TTC549 (cell line): ENCODE data around the gene NDUFS6.
"Not testable (repeated sequence)": the region's sequence is repeated elsewhere in the genome, so short reads cannot be mapped to it uniquely, and the experiment has no call there.

Experiments
- FAIRE-seq: peaks from 2 replicates; lab custom pipeline; 2012; peaks lifted over from hg19 to GRCh38; lab: Jason Lieb, UNC

Gene NDUFS6

DNA sequence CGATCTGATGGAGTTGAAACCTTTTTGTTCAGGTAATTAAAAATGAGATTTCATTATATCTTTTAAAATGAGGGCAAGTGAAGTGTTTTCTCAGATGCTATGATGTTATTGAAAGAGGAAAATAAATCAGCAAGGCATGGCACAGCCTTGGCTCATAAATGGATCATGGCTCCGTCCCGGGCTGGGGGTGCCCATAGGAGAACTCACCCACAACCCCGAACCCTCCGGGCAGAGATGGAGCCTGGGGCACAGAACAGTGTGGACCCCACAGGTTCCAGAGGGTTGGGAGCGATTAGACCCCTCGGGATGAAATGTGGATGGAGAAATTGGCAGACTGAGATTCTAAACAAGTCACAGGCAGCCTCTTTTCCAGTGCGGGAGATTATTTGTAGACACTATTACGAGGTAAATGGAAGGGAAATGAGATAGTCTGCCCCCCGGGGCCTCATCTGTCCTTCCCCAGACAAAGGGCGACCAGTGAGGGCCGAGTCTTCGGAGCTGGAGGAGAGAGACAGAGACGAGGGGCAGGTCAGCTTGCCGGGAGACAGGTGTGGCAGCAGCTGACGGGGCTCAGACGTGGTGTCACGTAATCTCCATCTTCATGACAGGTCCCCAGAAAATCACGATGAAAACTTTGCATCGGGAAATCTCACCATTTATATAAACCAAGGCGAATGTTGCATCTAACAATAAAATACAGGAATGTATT lies 33.7 kb downstream of the NDUFS6 start:
- FAIRE-seq: no peak

DNA sequence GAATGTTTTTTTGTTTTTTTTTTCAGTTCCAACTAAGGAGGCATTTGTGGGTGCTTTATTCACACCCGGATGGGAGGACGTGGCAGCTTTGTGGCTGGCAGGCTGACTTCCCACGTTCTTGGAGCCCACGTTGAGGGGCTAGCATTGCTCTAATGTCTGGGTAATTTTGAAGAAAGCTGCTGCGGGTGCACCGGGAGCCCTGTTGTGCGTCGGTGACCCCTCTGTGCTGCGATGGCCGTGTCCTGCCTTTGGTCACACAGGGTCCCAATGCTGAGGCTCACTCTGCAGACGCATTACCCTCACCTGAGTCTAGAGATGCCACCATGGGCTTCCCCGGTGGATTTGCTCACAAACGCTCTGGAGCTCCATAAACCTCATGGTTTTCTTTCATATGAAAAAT lies 34.2 kb downstream of the NDUFS6 start:
- FAIRE-seq: no peak

DNA sequence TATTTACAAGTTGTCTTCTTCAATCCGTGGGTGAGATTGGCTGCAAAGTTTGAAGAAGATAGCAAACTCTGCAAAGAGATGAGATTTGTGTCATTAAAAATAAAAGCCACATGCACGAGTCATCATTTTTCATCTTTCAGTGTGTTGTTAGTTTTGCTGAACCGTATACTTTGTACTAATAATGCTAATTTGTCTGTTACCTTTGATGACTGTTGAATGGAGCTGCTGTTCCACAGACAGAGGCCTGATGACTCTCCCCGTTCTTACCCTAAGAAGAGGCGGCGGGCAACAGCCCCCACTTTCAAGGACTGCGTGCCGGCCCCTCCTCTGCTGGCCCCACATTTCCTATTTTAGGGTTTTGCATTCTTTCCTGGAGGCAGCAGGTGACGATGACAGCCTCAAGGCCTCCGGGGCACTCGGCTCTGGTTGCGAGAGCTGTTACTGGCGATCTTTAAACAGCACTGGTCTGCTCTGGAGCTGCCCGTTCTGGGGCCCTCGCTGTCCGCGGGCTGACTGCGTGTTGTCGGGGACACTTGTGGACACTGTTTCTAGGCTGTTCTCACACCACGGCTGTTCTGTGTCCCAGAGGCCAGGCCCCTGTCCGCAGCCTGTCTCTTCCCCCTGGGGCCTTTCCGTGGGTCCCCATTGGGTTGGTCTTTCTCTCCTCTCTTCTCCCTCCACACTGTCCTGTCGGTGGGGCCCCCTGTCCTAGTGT lies 35.1 kb downstream of the NDUFS6 start:
- no peak for FAIRE-seq

DNA sequence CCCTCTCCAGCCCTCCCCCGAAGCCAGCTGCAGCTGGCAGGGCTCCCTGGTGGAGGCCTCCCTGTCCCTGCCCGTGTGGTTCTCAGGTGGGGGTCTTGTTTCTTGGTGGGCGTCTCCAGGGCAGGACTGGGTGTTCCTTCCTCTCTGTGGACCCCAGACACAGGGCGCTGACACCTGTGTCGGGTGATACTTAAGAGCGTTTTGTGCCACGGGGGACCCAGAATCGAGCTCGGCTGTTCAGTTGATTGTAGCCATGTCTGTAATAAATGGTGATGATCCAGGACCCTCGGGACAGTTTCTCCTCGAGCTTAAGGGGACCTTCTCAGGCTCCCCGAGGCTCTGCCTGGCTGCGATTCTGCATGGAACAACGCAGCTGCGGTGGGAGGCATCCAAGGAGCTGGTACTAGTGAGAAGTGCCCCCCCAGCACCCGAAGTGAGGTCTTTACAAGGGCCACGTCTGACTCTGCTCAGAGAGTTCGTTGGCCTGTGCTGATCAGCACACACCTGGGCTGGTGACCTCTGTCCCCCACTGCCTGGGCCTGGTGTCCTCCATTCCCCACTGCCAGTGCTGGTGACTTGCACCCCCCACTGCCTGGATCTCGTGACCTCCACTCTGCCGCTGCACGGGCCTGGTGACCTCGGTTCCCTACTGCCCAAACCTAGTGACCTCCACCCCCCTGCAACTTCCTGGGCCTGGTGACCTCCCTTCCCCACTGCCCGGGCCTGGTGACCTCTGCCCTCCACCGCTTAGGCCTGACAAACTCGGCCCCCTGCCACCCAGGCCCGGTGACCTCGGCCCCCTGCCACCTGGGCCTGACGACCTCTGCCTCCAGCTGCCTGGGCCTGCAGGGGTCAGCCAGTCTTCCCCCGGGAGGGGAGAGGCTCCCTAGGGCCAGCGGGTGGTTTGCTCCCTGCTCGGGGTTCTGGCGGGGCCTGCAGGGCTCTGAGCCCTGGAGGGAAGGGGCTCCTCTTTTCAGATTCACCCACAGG lies 36.0 kb downstream of the NDUFS6 start:
- FAIRE-seq: no peak

DNA sequence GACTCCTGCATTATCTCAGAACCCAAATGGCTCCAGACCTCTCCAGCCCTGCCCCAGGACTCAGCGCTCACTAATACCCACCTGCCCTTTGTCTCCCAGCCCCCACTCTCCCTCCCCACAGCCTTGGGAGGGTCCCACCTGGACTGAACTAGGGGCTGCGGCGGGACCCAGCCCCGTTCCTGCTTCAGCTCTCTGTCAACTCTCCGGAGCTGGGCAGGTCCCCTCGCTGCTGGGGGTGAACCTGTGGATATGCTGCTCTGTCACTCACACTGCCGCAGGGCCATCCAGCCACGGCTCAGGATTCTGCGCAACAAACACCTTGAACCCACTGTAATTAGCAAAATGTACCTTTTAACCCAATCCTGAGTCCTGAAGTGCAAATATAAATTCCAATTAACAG lies 36.8 kb downstream of the NDUFS6 start:
- no peak for FAIRE-seq

DNA sequence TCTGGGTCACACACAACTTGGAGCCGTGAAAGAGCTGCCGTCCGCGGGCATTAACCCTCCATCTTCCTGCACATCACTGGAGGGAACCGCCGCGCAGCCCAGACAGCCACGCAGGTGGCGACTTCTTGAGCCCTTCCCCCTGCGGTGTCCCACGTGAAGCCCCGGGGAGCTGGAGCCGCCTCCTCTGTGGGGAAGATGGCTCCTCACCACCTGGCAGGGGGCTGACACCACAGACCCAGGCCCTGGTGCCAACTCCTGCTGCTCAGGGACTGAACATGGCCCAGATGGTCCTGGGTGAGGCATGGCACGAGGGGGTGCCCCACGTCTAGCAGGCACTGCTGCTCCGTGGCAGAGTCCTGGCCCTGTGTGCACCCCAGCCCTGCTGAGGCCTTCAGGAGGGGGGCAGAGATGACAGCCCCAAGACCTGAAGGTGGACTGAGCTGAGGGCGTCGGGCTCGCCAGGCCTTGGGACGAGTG lies 38.9 kb downstream of the NDUFS6 start:
- no peak for FAIRE-seq

DNA sequence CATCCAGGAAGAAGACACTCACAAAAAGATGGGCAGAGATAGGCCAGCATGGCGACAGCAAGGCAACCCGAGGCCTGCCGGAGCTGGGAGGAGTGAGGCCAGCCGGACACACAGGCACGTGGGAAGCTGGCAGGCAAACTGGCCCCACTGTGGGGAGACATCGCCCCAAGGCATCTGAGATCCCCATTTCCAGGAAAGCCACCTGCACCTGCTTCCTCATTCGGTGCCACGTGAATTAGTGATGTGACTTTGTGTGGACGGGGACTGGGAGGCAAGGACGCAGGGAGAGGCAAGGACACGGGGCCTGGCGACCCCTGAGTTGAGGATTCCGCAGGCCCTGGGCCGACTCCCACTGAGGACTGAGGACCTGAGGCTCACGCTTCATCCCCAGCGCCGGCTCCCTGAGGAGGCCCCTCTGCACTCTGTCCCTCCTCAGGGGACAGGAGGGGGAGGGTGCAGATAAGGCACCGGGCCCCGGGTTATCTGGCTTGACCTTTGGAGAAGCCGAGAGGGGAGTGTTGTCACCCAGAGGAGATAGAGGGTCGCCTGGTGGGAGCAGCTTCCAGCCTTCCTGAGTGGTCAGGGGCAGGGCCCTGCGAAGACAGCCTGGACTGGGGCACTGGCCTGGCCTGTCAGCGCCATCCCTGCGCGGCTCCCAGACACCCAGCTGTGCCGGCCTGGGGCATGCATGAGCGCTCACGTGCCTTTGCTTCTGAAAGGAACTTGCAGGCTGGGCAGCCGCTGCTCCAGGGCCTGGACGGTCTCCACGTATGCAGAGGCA lies 39.7 kb downstream of the NDUFS6 start:
- no peak for FAIRE-seq

DNA sequence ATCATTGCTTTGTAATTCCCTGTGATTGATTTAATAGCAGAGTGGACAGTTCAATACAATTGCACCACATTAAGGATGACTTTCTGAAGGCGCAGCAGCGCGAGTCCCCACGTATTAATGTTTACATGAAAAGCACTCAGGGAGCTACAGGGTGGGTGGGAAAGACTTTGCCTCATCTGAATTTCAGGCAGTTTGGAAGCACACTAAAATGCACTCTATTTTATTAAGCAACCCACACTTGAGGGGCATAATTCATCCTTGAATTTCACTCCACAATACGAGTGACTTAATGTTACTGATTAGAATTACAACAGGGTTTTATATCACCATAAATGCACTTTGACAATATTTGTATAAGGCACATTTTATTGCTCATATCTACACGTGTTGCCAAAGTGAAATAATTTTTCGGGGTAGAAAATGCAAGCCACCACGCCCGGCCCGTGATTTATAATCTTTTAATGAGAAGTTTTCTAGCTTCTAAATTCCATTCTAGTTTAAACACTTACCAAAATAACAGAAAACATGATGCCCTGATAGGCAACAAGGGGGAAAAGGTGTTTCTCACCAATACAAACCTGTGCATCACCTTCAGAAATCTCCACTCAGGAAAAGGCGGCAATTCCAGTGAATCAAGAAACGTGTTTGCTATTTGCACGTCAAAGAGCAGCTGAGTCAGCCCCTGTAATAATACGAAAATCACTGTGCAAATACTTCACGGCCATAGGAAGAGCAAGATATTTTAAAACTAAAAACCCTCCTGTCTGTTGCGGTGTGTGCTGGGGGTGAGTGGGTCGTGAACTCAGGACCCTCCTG lies 41.0 kb downstream of the NDUFS6 start:
- FAIRE-seq: no peak

DNA sequence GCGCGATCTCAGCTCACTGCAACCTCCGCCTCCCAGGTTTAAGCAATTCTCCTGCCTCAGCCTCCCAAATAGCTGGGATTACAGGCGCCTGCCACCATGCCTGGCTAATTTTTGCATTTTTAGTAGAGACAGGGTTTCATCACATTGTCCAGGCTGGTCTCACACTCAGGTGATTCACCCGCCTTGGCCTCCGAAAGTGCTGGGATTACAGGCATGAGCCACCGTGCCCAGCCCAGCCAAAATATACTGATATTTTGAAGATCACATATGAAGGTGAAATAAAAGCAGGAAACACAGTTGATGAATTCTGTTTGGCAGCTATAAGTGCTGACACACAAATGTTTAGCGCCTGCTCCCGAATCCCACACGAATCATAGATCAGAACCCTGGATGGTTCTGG lies 42.6 kb downstream of the NDUFS6 start:
- not testable (repeated sequence) for FAIRE-seq

DNA sequence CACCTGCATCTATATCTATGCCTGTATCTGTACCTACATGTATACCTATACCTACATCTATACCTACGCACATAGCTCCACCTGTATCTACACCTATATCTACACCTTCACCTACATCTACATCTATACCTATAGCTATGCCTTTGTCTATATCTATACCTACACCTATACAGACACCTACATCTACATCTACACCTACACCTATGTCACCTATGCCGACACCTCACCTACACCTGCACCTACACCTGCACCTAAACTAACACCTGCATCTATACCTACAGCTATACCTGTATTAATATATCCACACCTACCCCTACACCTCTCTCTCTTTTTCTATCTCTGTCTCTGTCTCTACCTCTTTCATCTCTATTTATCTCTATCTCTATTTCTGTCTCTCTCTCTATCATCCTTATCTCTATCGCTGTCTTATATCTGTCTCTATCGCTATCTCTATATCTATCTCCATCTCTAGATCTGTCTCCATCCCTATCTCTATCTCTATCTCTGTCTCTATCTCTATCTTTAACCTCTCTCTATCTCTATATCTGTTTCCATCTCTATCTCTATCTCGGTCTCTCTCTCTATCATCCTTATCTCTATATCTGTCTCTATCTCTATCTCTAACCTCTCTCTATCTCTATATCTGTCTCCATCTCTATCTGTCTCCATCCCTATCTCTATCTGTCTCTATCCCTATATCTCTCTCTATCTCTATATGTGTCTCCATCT lies 43.7 kb downstream of the NDUFS6 start:
- FAIRE-seq: no peak

DNA sequence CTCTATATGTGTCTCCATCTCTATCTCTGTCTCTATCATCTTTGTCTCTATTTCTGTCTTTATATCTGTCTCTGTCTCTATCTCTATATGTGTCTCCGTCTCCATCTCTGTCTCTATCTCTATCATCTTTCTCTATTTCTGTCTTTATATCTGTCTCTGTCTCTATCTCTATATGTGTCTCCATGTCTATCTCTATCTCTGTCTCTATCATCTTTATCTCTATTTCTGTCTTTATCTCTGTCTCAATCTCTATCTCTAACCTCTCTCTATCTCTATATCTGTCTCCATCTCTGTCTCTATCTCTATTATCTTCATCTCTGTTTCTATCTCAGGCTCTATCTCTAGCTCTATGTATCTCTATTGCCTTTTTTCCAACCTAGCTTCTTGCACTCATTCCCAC lies 44.5 kb downstream of the NDUFS6 start:
- FAIRE-seq: no peak

DNA sequence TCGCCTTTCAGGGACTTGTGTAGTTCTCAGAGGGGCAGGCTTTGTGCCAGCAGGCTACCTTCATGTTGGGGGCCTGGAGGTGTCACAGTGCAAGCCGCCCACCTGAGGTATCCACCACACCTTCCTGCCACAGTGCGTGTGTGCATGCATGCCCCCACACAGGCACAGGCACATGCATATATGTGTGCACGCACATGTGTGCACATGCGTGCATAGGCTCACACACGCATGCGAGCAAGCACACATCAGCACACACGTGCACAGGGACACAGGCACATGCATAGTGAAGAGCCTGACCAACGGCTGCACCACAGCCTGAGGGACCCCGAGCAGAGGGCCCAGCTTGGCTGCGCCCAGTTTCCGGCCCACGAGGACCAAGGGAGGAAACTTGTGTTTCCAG lies 45.4 kb downstream of the NDUFS6 start:
- FAIRE-seq: no peak

DNA sequence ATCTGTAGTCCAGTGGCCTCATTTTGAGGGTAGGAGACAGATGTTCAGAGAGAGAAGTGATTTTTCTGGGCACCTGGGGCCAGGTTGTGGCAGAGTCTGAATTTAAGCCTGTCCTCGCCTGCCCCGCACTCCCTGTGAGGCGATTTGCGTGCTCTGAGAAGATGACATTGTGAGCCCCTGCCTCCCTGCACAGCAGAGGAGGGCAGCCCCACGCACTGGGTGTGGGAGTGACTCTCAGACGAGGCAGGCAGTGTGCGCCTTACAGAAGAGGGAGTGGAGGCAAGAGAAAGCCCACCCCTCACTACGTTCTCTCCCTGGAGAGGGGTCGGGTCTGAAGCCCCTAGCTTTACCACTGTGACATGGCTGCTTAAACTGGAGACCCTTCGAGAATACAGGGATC lies 45.8 kb downstream of the NDUFS6 start:
- FAIRE-seq: no peak

DNA sequence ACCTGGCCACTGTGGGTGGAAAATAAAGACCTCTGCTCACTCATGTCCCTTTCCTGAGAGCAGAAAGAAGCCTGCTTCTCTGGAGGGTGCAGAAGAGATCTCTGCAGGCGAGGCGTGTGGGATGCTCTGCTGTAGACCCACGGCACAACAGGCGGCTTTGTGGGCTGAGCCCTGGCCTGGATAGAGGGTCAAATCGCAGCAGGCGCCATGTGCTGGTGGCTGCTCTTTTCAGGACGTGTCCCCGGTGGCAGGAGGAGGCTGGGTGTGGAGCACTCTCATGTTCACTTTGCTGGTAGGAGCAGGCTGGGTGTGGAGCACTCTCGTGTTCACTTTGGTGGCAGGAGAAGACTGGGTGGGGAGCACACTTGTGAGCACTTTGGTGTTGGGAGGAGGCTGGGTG lies 46.4 kb downstream of the NDUFS6 start:
- no peak for FAIRE-seq

DNA sequence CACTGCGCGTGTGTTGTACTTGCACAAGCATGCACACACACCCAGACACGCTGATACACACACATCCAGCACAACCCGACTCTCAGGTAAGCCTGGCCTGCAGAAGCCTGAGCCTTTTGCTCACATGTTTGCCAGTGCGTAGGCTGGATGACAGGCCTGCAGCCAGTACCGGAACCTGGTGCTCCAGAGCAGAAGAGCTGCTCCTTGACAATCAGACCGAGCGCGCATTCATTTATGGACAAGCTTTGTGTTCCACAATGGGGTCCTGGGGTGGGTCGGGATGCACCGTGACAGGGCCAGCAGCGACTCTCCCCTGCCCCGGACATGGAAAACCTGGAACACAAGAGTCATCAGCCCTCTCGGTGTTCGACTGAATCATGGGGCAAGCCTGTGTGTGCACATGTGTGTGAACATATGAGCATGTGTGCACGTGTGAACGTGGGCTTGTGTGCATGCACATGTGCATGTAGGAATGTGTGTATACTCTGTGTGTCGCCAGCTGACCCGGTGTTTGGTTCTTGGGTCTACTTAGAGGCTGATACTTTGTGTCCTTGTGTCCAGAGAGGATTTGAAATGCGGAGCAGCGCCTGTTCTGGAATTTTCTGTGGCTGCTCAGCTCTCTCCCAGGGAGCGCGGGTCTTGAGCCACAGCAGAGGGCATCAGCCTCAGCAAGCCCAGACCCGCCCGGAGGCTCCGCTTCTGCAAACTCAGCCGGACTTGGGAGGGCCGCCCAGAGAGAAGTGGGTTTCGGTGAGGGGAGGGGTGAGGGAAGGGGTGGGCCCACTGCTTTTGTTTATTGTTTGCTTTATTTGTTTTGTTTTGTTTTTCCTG lies 49.3 kb downstream of the NDUFS6 start:
- FAIRE-seq: no peak

DNA sequence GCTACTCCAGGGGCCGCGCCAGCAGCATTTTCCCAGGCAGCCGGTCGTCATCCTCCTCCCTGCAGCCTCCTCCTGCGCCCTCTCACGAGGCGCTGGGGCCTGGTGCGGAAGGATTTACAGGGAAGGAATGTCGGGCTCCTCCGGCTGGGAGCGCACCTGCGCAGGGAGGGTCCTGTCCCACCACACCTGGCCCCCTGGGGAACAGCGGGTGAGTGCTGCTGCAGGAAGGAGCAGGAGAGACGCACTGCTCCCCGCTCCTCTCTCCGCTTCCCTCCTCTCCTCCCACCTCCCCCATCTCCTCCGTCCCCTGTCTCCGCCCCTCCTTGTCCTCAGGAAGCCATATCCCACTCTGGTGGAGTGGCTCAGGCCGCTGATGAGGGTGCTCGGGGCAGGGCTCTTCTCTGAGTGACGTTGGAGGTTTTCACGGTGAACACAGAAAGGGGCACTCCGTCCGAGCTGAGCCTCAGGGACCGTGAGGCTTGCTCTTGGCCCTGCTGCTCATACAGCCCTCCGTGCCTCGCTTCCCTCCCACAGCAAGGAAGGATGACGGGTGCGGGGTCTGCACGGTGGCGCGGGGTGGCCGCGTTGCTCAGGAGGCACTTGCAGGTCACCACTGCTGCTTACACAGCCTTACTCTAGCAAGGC lies 50.2 kb downstream of the NDUFS6 start:
- no peak for FAIRE-seq

DNA sequence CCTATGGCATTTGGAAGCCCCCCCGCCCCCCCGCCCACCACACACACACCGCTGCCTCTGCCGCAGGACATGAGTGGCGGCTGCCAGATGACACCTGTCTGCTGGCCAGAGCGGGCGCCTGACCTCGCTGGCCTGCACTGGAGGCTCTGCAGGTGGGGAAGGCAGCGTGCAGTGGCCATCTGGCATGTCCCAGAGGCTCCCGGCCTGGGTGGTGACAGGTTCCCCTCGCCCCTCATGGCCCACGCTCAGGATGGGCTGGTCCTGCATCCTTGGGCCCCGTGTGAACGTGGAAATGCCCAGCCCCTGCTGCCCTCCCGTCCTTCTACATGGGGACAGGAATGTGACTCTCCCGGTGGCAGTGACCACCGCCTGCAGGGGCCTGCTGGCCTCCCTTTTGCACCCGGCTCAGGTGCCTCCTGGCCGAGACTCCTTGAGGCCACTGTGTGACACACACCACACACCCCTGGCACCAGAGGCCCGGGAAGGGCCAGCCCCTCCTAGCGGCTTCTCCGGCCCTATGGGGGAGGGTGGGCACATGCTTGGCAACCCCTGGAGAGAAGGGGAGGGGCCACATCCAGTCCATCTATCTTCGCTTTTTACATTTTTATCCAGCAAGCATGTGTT lies 51.2 kb downstream of the NDUFS6 start:
- no peak for FAIRE-seq

DNA sequence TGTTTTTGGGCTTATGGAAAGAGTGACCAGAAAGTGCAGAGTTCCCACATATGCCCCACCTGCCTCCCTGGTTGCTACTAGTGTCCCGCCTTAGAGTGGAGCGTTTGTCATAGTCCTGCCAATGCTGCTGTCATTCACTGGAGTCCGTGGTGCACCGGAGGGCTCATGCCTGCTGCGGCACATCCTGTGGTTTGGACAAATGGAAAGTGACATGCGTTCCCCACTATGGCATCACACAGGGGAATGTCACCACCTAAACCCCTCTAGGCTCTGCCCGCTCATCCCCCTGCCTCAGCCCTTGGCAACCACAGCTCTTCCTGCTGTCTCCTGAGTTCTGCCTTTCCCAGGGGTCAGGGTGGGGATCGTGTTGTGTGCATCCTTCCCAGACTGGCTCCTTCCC lies 52.3 kb downstream of the NDUFS6 start:
- FAIRE-seq: no peak
